H9 (cell line): ENCODE measurements around the gene ACADSB. TPM values are rescaled to one million over a fixed set of nuclear protein-coding genes. Genes with fewer than 3 reads are reported as not detected.
A peak's percentile ranks its signal among the peaks of the same experiment; 100 is the strongest.

ENCODE experiments used
- DNase-seq: peaks from one replicate; pipeline ENCODE4 v3.0.0-alpha.2; 2017
- H2AFZ ChIP-seq: one replicate; pipeline ENCODE4 v1.6.1; 2013; ENCODE audit warnings: mild to moderate bottlenecking, low read length, control low read depth, moderate library complexity
- H2AK5ac ChIP-seq: 2 replicates; pipeline ENCODE4 v1.6.1; 2013; ENCODE audit warnings: low read length, control low read depth, mixed read lengths; ENCODE audit not compliant: insufficient read length
- H2BK120ac ChIP-seq: one replicate; pipeline ENCODE4 v1.6.1; 2013; ENCODE audit warnings: low read depth, mild to moderate bottlenecking, low read length, control low read depth, inconsistent platforms; ENCODE audit not compliant: poor library complexity, severe bottlenecking
- H2BK12ac ChIP-seq: 2 replicates; pipeline ENCODE4 v1.6.1; 2013; ENCODE audit warnings: low read length, control low read depth, mixed read lengths, low read depth; ENCODE audit not compliant: insufficient read length
- H2BK15ac ChIP-seq: 2 replicates; pipeline ENCODE4 v1.6.1; 2013; ENCODE audit warnings: low read depth, low read length, control low read depth
- H2BK20ac ChIP-seq: one replicate; pipeline ENCODE4 v1.6.1; 2013; ENCODE audit warnings: low read depth, mild to moderate bottlenecking, low read length, control low read depth, inconsistent platforms; ENCODE audit not compliant: poor library complexity, severe bottlenecking
- H2BK5ac ChIP-seq: 2 replicates; pipeline ENCODE4 v1.6.1; 2013; ENCODE audit warnings: low read length, control low read depth, mixed read lengths; ENCODE audit not compliant: insufficient read length
- H3K14ac ChIP-seq: 2 replicates; pipeline ENCODE4 v1.6.1; 2013; ENCODE audit warnings: low read length, control low read depth; ENCODE audit not compliant: insufficient read depth
- H3K18ac ChIP-seq: 2 replicates; pipeline ENCODE4 v1.6.1; 2013; ENCODE audit warnings: low read depth, mild to moderate bottlenecking, mixed read lengths, low read length, control low read depth; ENCODE audit not compliant: insufficient read length
- H3K23ac ChIP-seq: 2 replicates; pipeline ENCODE4 v1.6.1; 2013; ENCODE audit warnings: low read length, control low read depth, mixed read lengths, low read depth; ENCODE audit not compliant: insufficient read length
- H3K23me2 ChIP-seq: 2 replicates; pipeline ENCODE4 v1.6.1; 2013; ENCODE audit warnings: low read depth, mild to moderate bottlenecking, mixed read lengths, low read length, control low read depth; ENCODE audit not compliant: insufficient read length, poor library complexity, severe bottlenecking
- H3K27ac ChIP-seq: 2 replicates; pipeline ENCODE4 v1.5.1; 2013; ENCODE audit warnings: low read length, control low read depth, mixed read lengths, low read depth; ENCODE audit not compliant: insufficient read length
- H3K27me3 ChIP-seq: 2 replicates; pipeline ENCODE4 v1.6.1; 2013; ENCODE audit warnings: low read length, control low read depth, inconsistent platforms; ENCODE audit not compliant: insufficient read depth
- H3K4ac ChIP-seq: 2 replicates; pipeline ENCODE4 v1.6.1; 2013; ENCODE audit warnings: low read depth, mild to moderate bottlenecking, control low read depth, inconsistent platforms, low read length, moderate library complexity
- H3K4me1 ChIP-seq: 2 replicates; pipeline ENCODE4 v1.6.1; 2013; ENCODE audit warnings: low read length, control low read depth, inconsistent platforms; ENCODE audit not compliant: insufficient read depth
- H3K4me2 ChIP-seq: 2 replicates; pipeline ENCODE4 v1.6.1; 2013; ENCODE audit warnings: low read length, control low read depth, mixed read lengths; ENCODE audit not compliant: insufficient read length, insufficient read depth
- H3K56ac ChIP-seq: 2 replicates; pipeline ENCODE4 v1.6.1; 2013; ENCODE audit warnings: low read depth, mild to moderate bottlenecking, mixed read lengths, low read length, control low read depth; ENCODE audit not compliant: insufficient read length
- H3K79me1 ChIP-seq: 2 replicates; pipeline ENCODE4 v1.6.1; 2013; ENCODE audit warnings: low read depth, mild to moderate bottlenecking, moderate library complexity, low read length, control low read depth, inconsistent platforms; ENCODE audit not compliant: insufficient read depth, poor library complexity, severe bottlenecking
- H3K79me2 ChIP-seq: 2 replicates; pipeline ENCODE4 v1.6.1; 2013; ENCODE audit warnings: low read length, control low read depth, inconsistent platforms; ENCODE audit not compliant: insufficient read depth
- H3K9ac ChIP-seq: 2 replicates; pipeline ENCODE4 v1.6.1; 2013; ENCODE audit warnings: low read length, control low read depth, mixed read lengths; ENCODE audit not compliant: insufficient read length; ENCODE audit errors: extremely low read depth
- H3K9me3 ChIP-seq: one replicate; pipeline ENCODE4 v1.6.1; 2013; ENCODE audit warnings: low read depth, low read length, inconsistent platforms; ENCODE audit not compliant: control insufficient read depth
- H3T11ph ChIP-seq: one replicate; pipeline ENCODE4 v1.6.1; 2013; ENCODE audit warnings: mild to moderate bottlenecking, low read length, control low read depth, inconsistent platforms
- H4K20me1 ChIP-seq: one replicate; pipeline ENCODE4 v1.6.1; 2013; ENCODE audit not compliant: control insufficient read depth, insufficient read length, insufficient read depth
- H4K5ac ChIP-seq: 2 replicates; pipeline ENCODE4 v1.6.1; 2013; ENCODE audit warnings: low read depth, mild to moderate bottlenecking, mixed read lengths, low read length, control low read depth; ENCODE audit not compliant: insufficient read length
- H4K8ac ChIP-seq: replicated peaks from 2 replicates; pipeline ENCODE4 v1.6.1; 2013; ENCODE audit warnings: low read length, control low read depth, mixed read lengths, low read depth; ENCODE audit not compliant: insufficient read length
- H4K91ac ChIP-seq: 2 replicates; pipeline ENCODE4 v1.6.1; 2013; ENCODE audit warnings: low read depth, mild to moderate bottlenecking, moderate library complexity, mixed read lengths, low read length, control low read depth; ENCODE audit not compliant: insufficient read length
- H3K27ac Mint-ChIP-seq, 3 experiments: 2 replicates in 2 of 3; 3 replicates in 1 of 3; pipeline ENCODE4 v1.8.0; 2020 to 2021; ENCODE audit warnings: mixed read lengths in 3 of 3, mild to moderate bottlenecking in 1 of 3, moderate library complexity in 1 of 3
- H3K27me3 Mint-ChIP-seq: 2 replicates; pipeline ENCODE4 v1.8.0; 2021; ENCODE audit warnings: low read depth, mild to moderate bottlenecking, moderate library complexity, mixed read lengths
- H3K36me3 Mint-ChIP-seq, 3 experiments: 2 replicates in 2 of 3; 3 replicates in 1 of 3; pipeline ENCODE4 v1.8.0; 2020 to 2021; ENCODE audit warnings: low read depth in 3 of 3, mixed read lengths in 3 of 3; ENCODE audit not compliant: insufficient read depth in 1 of 3
- H3K4me1 Mint-ChIP-seq, 2 experiments: 2 replicates each; pipeline ENCODE4 v1.8.0; 2020; ENCODE audit warnings: mixed read lengths in 2 of 2
- H3K4me3 Mint-ChIP-seq, 2 experiments: 2 replicates in 1 of 2; 3 replicates in 1 of 2; pipeline ENCODE4 v1.8.0; 2020 to 2021; ENCODE audit warnings: mild to moderate bottlenecking in 2 of 2, mixed read lengths in 2 of 2, moderate library complexity in 1 of 2
- H3K9me3 Mint-ChIP-seq, 2 experiments: 2 replicates in 1 of 2; 3 replicates in 1 of 2; pipeline ENCODE4 v1.8.0; 2020; ENCODE audit warnings: mild to moderate bottlenecking in 2 of 2, mixed read lengths in 2 of 2, moderate library complexity in 1 of 2
- WGBS: extraction: QIAGEN DNeasy Blood & Tissue Kit; methylation state at CpG from one replicate; pipeline ENCODE4 v1.1.7; 2013; ENCODE audit warnings: missing lambda C conversion rate, low lambda C conversion rate, mixed read lengths; ENCODE audit not compliant: insufficient read length; ENCODE audit errors: extremely low coverage; 5-methylcytosine and 5-hydroxymethylcytosine counted together
- total RNA-seq: library from RNA; stranded (reverse); gene quantifications from 2 replicates; pipeline ENCODE4 v1.2.1, GENCODE V29; 2021
- TF ChIP-seq, protein P1 (sequence below): fragments of 200-600 bp; sonication (generic); conservative IDR thresholded peaks from 3 replicates; pipeline ENCODE4 v1.8.0; 2021; ENCODE audit warnings: antibody characterized with exemption, mild to moderate bottlenecking

The ACADSB gene
- total RNA-seq, 1 experiment from 2014 or later = 35.1 TPM

GRCh38 chr10:123009105-123009820 is 457 bp downstream of the ACADSB start:
- no peak overlapping the region for H2BK15ac ChIP-seq
- H3K9ac ChIP-seq = no peak overlapping the region
- TF ChIP-seq, protein P1, sequence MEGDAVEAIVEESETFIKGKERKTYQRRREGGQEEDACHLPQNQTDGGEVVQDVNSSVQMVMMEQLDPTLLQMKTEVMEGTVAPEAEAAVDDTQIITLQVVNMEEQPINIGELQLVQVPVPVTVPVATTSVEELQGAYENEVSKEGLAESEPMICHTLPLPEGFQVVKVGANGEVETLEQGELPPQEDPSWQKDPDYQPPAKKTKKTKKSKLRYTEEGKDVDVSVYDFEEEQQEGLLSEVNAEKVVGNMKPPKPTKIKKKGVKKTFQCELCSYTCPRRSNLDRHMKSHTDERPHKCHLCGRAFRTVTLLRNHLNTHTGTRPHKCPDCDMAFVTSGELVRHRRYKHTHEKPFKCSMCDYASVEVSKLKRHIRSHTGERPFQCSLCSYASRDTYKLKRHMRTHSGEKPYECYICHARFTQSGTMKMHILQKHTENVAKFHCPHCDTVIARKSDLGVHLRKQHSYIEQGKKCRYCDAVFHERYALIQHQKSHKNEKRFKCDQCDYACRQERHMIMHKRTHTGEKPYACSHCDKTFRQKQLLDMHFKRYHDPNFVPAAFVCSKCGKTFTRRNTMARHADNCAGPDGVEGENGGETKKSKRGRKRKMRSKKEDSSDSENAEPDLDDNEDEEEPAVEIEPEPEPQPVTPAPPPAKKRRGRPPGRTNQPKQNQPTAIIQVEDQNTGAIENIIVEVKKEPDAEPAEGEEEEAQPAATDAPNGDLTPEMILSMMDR = no peak
- H2AK5ac ChIP-seq = no peak overlapping the region
- no peaks in the 10 kb centered on the region for H4K20me1 ChIP-seq
- peak overlapping the region; percentile 64 for H3K4me2 ChIP-seq
- H3K18ac ChIP-seq = no peak overlapping the region
- H2AFZ ChIP-seq = no peak overlapping the region
- no peak overlapping the region for H3K23ac ChIP-seq
- no peak overlapping the region for H3K14ac ChIP-seq
- no peak overlapping the region for H3K4ac ChIP-seq
- Mint-ChIP-seq H3K27me3 (peaks cover 28% of the 10 kb centered on the region), H3K9me3 (peaks cover 0 to 3% of the 10 kb centered on the region in 2 experiments; a peak in 2 of 5 replicates), H3K36me3 (peaks cover 16 to 26% (median 21%) of the 10 kb centered on the region in 3 experiments; a peak in 6 of 7 replicates), H3K4me3 (peak overlapping the region; percentile 96 to 100), H3K4me1 (peaks cover 29 to 31% of the 10 kb centered on the region in 2 experiments), H3K27ac (no peak overlapping the region; a peak in 1 of 7 replicates)
- WGBS = no CpG with 5 or more reads among the region's 34 CpGs
- no peak for DNase-seq
- no peaks in the 10 kb centered on the region for H3K9me3 ChIP-seq
- H2BK5ac ChIP-seq = no peak overlapping the region
- peaks cover 18% of the 10 kb centered on the region for H3K23me2 ChIP-seq
- H3K56ac ChIP-seq = no peak overlapping the region
- no peak overlapping the region for H4K91ac ChIP-seq
- H3K79me1 ChIP-seq = no peaks in the 10 kb centered on the region
- H3K4me1 ChIP-seq = 0 out of 2 replicates have a peak, but pooled peaks cover 2% of the 10 kb centered on the region
- peaks cover 16% of the 10 kb centered on the region; the same call in 1 of the 2 replicates for H3K27me3 ChIP-seq
- H2BK20ac ChIP-seq = no peak overlapping the region
- H2BK120ac ChIP-seq = no peak overlapping the region
- H3K27ac ChIP-seq = no peak overlapping the region
- peaks cover 3% of the 10 kb centered on the region; the same call in 1 of the 2 replicates for H3K79me2 ChIP-seq
- H2BK12ac ChIP-seq = no peak overlapping the region
- no peak overlapping the region for H4K8ac ChIP-seq
- no peak overlapping the region for H3T11ph ChIP-seq
- no peak overlapping the region for H4K5ac ChIP-seq
